Right lobe of liver (tissue), 4 donors: ENCODE data around the gene CCDC71L.
"Not testable (repeated sequence)": the region's sequence is repeated elsewhere in the genome, so short reads cannot be mapped to it uniquely, and the experiment has no call there.

ENCODE experiments used
- CTCF ChIP-seq, 4 donors: fragments of 200-600 bp in 3 of 4; fragments of 450-650 bp in 1 of 4; IDR thresholded peaks; one replicate each; pipeline versions ENCODE4 v1.5.1 to v1.8.0; 2016 to 2022; ENCODE audit warnings: antibody characterized with exemption in 4 of 4, mild to moderate bottlenecking in 2 of 4
- POLR2A ChIP-seq: fragments of 450-650 bp; IDR thresholded peaks from one replicate; pipeline ENCODE4 v1.6.1; 2017; ENCODE audit warnings: antibody characterized with exemption, mild to moderate bottlenecking
- donor health status: DM: no; HTN: no; CAD: no.
- donor health status: DM: no; HTN: no; CAD: no.
- donor health status: DM: no; HTN: yes; CAD: no.

DNA sequence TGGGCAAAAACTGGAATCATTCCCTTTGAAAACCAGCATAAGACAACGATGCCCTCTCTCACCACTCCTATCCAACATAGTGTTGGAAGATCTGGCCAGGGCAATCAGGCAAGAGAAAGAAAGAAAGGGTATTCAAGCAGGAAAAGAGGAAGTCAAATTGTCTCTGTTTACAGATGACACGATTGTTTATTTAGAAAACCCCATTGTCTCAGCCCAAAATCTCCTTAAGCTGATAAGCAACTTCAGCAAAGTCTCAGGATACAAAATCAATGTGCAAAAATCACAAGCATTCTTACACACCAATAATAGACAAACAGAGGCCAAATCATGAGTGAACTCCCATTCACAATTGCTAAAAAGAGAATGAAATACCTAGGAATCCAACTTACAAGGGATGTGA is 15.5 kb upstream of the CCDC71L start:
- not testable (repeated sequence) for TF ChIP-seq POLR2A; CTCF (IDR thresholded peaks at IDR 0.05)
